ENCODE measurements around the gene NCKAP5.

NCKAP5 gene

GRCh38 chr2:133541376-133541775, 26.9 kb downstream of the NCKAP5 start:
- DNase-seq: no peak
- H3K4me3 ChIP-seq (ENCODE audit: low read depth, low read length): no peak overlapping the region
- H3K9me3 ChIP-seq: no peaks in the 10 kb centered on the region
- H3K4me1 ChIP-seq: no peaks in the 10 kb centered on the region
- TF ChIP-seq CTCF (IDR thresholded peaks at IDR 0.05; ENCODE audit: low read depth, low read length): no peak
- no peaks in the 10 kb centered on the region for H3K27me3 ChIP-seq
- H3K36me3 ChIP-seq: no peaks in the 10 kb centered on the region

GRCh38 chr2:133532919-133533318, 35.3 kb downstream of the NCKAP5 start:
- H3K4me3 ChIP-seq (ENCODE audit: low read depth, low read length): no peak overlapping the region
- DNase-seq: no peak
- no peaks in the 10 kb centered on the region for H3K9me3 ChIP-seq
- TF ChIP-seq CTCF (IDR thresholded peaks at IDR 0.05; ENCODE audit: low read depth, low read length): no peak
- no peaks in the 10 kb centered on the region for H3K36me3 ChIP-seq
- H3K4me1 ChIP-seq: no peaks in the 10 kb centered on the region
- no peaks in the 10 kb centered on the region for H3K27me3 ChIP-seq

GRCh38 chr2:133531382-133531781, 36.9 kb downstream of the NCKAP5 start:
- Histone ChIP-seq H3K4me3 (ENCODE audit: low read depth, low read length) (no peak overlapping the region), H3K36me3 (no peaks in the 10 kb centered on the region), H3K27me3 (no peaks in the 10 kb centered on the region), H3K4me1 (no peaks in the 10 kb centered on the region), H3K9me3 (no peaks in the 10 kb centered on the region)
- DNase-seq: no peak
- no peak for TF ChIP-seq CTCF (IDR thresholded peaks at IDR 0.05; ENCODE audit: low read depth, low read length)

GRCh38 chr2:133530645-133531044, 37.6 kb downstream of the NCKAP5 start:
- no peak overlapping the region for H3K4me3 ChIP-seq (ENCODE audit: low read depth, low read length)
- H3K9me3 ChIP-seq: no peaks in the 10 kb centered on the region
- no peaks in the 10 kb centered on the region for H3K27me3 ChIP-seq
- TF ChIP-seq CTCF (IDR thresholded peaks at IDR 0.05; ENCODE audit: low read depth, low read length): no peak
- no peak for DNase-seq
- no peaks in the 10 kb centered on the region for H3K4me1 ChIP-seq
- H3K36me3 ChIP-seq: no peaks in the 10 kb centered on the region

- DNase-seq: no peak
- TF ChIP-seq CTCF (IDR thresholded peaks at IDR 0.05; ENCODE audit: low read depth, low read length): no peak
- H3K4me3 ChIP-seq (ENCODE audit: low read depth, low read length): no peak overlapping the region
Observed at GRCh38 chr2:133526530-133527300, 41.5 kb downstream of the NCKAP5 start.

More at GRCh38 chr2:133526530-133527300, 41.5 kb downstream of the NCKAP5 start:
- Histone ChIP-seq H3K36me3 (no peaks in the 10 kb centered on the region), H3K4me1 (no peaks in the 10 kb centered on the region), H3K27me3 (no peaks in the 10 kb centered on the region), H3K9me3 (no peaks in the 10 kb centered on the region)

Data from BE2C (cell line).